Measurements from ENCODE around the gene PKD1.

PKD1 gene

DNA sequence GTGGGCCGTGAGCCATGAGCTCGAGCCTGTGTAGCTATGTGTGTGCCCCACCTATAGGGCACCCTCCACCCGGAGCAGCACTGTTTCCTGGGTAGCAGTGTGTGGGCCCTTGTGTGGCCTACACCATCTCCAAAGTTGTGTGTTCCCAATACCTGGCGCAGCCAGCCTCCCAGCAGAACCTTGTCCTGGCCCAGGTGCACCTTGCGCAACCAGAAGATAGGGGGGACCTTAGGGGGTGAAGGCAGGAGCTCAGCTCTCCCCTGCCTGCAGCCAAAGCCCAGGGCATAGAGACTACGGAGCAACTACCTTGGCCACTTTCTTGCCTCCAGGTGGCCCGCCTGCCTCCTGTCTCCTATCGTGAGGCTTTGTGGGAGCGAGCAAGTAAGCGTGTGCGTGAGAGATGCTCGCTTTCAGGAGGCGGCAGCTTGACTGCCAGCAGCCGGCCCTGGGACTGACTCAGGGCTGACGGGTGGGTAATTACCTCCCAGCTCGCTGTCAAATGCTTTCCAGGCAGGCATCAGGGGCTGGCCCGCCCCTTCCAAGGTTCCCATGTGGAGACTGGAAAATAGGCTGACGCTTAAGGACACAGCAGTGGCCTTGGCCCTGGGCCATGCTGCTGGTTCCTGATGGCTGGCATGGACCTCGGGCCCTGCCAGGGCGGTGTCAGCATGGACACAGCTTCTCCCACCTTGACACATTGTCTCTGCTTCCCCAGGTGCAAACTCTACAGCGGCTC lies 38.9 kb upstream of the PKD1 start:
- peaks cover 16% of the 10 kb centered on the region for H3K36me3 Mint-ChIP-seq (ENCODE audit: low read depth)
- H3K27ac Mint-ChIP-seq: no peak overlapping the region
- no peaks in the 10 kb centered on the region for H3K4me1 Mint-ChIP-seq (ENCODE audit: low read depth)
- H3K9me3 Mint-ChIP-seq: no peaks in the 10 kb centered on the region
- no peak overlapping the region for H3K4me3 Mint-ChIP-seq
- H3K27me3 Mint-ChIP-seq: no peaks in the 10 kb centered on the region

DNA sequence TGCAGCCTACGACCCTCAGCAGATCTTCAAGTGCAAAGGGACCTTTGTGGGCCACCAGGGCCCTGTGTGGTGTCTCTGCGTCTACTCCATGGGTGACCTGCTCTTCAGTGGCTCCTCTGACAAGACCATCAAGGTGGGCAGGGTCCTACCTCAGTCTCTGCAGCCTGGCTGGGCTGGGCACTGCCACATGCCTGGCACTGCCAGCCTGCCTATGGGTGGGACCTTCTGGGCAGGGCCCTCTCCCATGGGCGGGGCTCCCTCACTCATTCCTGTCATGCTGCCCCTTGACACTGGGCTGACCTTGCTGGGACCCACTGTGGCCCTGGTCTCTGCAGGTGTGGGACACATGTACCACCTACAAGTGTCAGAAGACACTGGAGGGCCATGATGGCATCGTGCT lies 38.2 kb upstream of the PKD1 start:
- no peak overlapping the region for H3K4me3 Mint-ChIP-seq
- H3K4me1 Mint-ChIP-seq (ENCODE audit: low read depth): no peaks in the 10 kb centered on the region
- H3K9me3 Mint-ChIP-seq: no peaks in the 10 kb centered on the region
- no peak overlapping the region for H3K27ac Mint-ChIP-seq
- no peaks in the 10 kb centered on the region for H3K27me3 Mint-ChIP-seq
- H3K36me3 Mint-ChIP-seq (ENCODE audit: low read depth): peaks cover 16% of the 10 kb centered on the region

DNA sequence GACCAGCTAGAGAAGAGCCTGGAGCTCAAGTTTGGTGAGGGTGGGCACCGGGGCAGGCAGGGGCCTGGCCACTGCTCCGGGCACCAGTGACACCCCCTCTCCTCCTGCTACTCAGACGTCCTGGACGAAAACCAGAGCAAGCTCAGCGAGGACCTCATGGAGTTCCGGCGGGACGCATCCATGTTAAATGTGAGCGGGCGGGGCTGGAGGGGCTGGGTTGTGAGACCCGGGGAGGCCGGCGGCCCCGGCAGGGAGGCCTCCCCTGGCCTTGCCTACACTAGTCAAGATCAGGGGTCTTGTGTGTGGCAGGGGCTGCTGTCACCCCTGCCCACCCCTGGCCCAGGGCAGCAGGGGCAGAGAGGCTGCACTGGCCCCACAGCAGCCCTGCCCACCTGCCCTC lies 37.7 kb upstream of the PKD1 start:
- no peaks in the 10 kb centered on the region for H3K4me1 Mint-ChIP-seq (ENCODE audit: low read depth)

DNA sequence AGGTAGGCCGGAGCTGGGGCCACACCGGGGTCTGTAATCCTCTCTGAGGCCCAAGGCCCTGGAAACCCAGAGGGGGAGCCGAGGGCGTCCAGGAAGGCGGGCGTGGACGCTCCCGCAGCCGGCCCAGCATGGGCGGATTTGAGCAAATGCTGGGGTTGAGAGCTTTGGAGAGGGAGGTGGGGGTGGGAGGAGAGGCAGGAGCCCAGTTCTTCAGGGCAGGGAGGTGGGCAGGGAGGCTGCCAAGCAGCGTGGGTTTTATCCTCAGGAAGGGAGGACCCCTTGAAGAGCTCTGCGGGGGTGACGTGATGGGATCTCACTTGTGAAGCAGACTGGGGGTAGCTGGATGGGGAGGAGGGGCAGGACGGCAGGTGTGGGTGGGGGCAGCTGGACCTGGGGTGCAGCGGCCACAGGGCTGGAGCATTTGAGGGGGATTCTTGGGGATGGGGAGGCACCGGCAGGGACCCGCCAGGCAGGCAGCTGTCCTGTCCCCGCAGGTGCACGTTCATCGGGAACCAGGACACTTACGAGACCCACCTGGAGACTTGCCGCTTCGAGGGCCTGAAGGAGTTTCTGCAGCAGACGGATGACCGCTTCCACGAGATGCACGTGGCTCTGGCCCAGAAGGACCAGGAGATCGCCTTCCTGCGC lies 37.1 kb upstream of the PKD1 start:
- no peaks in the 10 kb centered on the region for H3K9me3 Mint-ChIP-seq
- no peaks in the 10 kb centered on the region for H3K27me3 Mint-ChIP-seq
- H3K27ac Mint-ChIP-seq: no peak overlapping the region
- no peaks in the 10 kb centered on the region for H3K4me1 Mint-ChIP-seq (ENCODE audit: low read depth)
- peaks cover 16% of the 10 kb centered on the region for H3K36me3 Mint-ChIP-seq (ENCODE audit: low read depth)
- no peak overlapping the region for H3K4me3 Mint-ChIP-seq

More for the DNA sequence above, 37.7 kb upstream of the PKD1 start:
- H3K4me3 Mint-ChIP-seq: no peak overlapping the region
- H3K27ac Mint-ChIP-seq: no peak overlapping the region
- peaks cover 16% of the 10 kb centered on the region for H3K36me3 Mint-ChIP-seq (ENCODE audit: low read depth)
- H3K27me3 Mint-ChIP-seq: no peaks in the 10 kb centered on the region
- no peaks in the 10 kb centered on the region for H3K9me3 Mint-ChIP-seq

DNA sequence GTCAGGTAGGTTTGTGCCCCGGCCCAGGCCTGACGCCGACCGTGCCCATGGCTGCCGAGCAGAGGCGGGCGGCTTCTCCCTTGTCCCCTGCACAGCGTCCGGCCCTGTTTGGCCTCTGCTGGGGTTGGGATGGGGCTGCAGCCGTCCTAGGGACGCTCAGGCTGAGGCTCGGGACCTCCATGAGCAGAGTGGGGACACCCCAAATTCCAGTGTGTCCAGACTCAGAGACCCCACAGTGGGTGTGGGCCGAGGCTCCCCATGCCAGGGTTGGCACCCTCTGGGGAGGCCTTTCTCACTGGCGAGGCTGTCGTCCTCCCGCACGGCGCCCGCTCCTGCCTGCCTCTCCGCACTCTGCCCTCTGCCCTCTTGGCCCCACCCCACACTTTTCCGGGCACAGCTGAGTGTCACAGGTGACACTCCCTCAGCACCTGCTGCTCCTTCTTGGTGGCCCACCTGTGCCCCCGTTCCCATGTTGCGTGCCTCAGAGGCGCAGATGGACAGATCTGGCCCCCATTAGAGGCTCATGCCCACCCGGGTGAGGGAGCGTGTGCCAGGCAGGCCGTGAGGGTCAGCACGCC lies 36.0 kb upstream of the PKD1 start:
- H3K4me3 Mint-ChIP-seq: no peak overlapping the region
- H3K36me3 Mint-ChIP-seq (ENCODE audit: low read depth): peaks cover 16% of the 10 kb centered on the region
- no peak overlapping the region for H3K27ac Mint-ChIP-seq
- H3K4me1 Mint-ChIP-seq (ENCODE audit: low read depth): no peaks in the 10 kb centered on the region
- H3K9me3 Mint-ChIP-seq: no peaks in the 10 kb centered on the region
- H3K27me3 Mint-ChIP-seq: no peaks in the 10 kb centered on the region

DNA sequence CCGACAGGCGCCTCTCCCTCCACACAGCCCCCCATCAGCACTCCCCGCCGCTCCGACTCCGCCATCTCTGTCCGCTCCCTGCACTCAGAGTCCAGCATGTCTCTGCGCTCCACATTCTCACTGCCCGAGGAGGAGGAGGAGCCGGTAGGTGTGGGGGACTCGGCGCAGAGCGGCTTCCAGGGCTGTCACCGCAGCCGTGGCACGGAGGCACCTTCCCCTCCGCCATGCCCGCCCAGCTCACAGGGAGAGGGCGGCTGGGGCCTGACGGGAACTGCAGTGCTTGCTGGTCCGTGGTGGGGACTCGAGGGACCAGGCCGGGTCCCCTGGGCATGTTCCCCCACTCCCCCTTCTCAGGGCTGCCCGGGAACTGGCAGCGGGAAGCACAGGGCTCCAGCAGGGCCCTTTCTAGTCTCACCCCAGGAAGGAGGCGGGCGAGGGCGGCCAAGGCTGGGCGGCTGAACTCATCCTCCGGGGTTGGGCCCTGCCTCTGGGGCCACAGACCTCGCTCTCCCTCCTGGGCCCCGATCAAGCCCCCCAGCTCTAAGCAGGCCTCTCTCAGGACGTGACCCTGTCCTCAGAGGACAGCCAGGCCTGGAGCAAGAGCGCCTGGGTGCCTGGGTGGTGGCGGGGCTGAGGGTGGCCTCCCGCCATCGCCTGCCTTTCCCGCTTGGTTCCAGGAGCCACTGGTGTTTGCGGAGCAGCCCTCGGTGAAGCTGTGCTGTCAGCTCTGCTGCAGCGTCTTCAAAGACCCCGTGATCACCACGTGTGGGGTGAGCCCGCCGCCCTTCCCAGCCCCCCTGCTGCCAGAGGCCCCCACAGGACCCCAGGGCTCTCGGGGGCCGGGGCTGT lies 35.1 kb upstream of the PKD1 start:
- no peaks in the 10 kb centered on the region for H3K4me1 Mint-ChIP-seq (ENCODE audit: low read depth)
- no peak overlapping the region for H3K4me3 Mint-ChIP-seq
- H3K27me3 Mint-ChIP-seq: no peaks in the 10 kb centered on the region
- no peak overlapping the region for H3K27ac Mint-ChIP-seq
- H3K36me3 Mint-ChIP-seq (ENCODE audit: low read depth): peaks cover 16% of the 10 kb centered on the region
- H3K9me3 Mint-ChIP-seq: no peaks in the 10 kb centered on the region

DNA sequence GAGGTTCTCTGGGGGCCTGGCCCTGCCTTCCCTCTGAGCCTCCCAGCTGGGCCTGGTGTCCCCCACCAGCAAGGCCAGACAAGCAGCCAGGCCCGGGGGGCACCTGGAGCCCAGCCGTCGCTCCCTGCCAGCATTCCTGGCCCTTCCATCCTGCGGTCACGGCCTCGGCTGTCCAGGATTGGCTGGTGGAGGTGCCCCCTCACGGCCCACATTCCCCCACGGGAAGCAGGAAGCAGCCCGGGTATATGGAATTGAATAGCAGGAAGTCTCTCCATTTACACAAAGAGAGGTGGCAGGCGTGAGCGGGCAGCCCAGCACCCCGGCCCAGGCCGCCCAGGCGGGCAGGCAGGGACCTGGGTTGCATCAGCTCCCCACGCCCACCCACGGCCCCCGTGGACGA lies 34.4 kb upstream of the PKD1 start:
- no peak overlapping the region for H3K27ac Mint-ChIP-seq
- H3K27me3 Mint-ChIP-seq: no peaks in the 10 kb centered on the region
- H3K4me1 Mint-ChIP-seq (ENCODE audit: low read depth): no peaks in the 10 kb centered on the region
- no peak overlapping the region for H3K4me3 Mint-ChIP-seq
- H3K36me3 Mint-ChIP-seq (ENCODE audit: low read depth): peaks cover 15% of the 10 kb centered on the region
- no peaks in the 10 kb centered on the region for H3K9me3 Mint-ChIP-seq

DNA sequence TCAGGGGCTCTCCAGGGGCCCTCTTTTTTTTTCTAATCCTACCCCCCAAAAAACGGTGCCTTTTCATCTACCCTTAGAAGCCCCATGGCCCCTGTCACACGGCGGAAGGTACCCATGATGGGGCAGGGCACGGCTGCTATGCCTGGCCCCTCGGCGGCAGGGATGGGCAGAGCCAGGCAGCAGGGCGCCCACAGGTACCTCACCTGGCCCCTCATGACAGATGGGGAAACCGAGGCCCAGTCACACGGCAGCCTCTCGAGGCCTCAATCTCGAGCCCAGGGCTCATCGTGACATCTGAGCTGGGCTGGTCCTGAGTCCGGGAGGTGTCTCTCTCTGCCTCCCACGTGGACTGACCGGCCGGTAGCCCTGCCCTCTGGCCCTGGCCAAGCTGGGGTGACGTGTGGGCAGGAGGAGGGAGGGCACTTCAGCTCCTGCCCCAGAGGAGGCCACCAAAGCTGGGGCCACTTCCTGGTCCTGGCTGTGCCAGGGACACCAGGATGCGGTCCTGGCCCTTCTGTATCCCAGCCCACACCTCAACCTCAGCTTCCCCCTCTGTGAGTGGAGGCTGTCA lies 31.5 kb upstream of the PKD1 start:
- no peaks in the 10 kb centered on the region for H3K9me3 Mint-ChIP-seq
- peaks cover 3% of the 10 kb centered on the region for H3K4me1 Mint-ChIP-seq (ENCODE audit: low read depth)
- no peaks in the 10 kb centered on the region for H3K27me3 Mint-ChIP-seq
- no peak overlapping the region for H3K27ac Mint-ChIP-seq
- peaks cover 6% of the 10 kb centered on the region for H3K36me3 Mint-ChIP-seq (ENCODE audit: low read depth)
- H3K4me3 Mint-ChIP-seq: no peak overlapping the region

DNA sequence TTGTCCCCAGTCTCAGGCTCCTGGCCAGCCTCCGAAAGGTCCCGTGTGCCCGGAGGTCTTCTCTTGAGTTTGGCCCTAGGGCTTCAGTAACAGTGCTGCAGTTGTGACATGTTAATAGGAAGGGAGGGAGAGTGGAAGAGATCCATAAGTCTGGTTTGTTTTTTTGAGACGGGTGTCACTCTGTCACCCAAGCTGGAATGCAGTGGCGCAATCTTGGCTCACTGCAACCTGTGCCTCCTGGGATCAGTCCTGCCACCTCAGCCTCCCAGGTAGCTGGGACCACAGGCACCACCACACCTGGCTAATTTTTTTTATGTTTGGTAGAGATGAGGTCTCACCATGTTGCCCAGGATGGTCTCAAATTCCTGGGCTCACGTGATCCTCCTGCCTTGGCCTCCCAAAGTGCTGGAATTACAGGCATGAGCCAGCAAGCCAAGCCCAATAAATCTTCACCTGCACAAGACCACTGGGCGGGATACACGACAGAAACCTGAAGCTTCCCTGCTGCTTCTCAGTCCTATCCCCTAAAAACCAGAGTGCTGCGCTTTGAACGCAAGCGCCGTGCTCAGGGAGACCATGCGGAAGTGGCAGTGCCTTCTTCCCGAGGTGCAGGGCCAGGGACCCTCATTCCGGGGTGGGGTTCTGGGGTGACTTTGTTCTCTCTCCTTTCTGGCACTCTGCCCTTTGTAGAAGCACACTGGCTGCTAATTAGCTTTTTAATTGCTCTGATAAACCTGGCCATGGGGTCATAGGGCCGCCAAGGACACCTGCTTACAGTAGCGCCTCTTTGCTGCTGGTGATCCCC lies 30.8 kb upstream of the PKD1 start:
- Mint-ChIP-seq H3K27ac (no peak overlapping the region), H3K36me3 (ENCODE audit: low read depth) (peaks cover 6% of the 10 kb centered on the region), H3K4me1 (ENCODE audit: low read depth) (peaks cover 3% of the 10 kb centered on the region), H3K27me3 (no peaks in the 10 kb centered on the region), H3K4me3 (no peak overlapping the region), H3K9me3 (no peaks in the 10 kb centered on the region)

DNA sequence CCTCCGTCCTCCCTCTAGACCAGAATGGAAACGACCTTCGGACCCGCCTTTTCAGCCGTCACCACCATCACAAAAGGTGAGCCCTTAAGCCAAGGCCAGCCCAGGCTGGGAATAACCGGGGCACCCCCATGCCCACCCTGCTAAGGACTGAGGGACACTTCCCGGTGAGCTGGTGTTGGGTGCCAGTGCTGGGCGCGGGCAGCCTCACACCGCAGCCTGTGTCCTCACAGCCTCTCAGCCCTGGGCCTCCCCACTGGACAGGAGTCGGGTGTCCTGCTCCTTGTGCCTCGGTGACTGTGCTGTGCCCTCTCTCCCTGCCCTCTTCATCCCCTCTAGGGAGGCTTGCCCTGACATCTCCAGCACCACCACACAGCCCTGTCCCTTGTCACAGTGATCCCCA lies 30.2 kb upstream of the PKD1 start:
- Mint-ChIP-seq H3K9me3 (no peaks in the 10 kb centered on the region), H3K27me3 (no peaks in the 10 kb centered on the region), H3K4me1 (ENCODE audit: low read depth) (peaks cover 3% of the 10 kb centered on the region), H3K36me3 (ENCODE audit: low read depth) (peaks cover 6% of the 10 kb centered on the region), H3K27ac (no peak overlapping the region), H3K4me3 (no peak overlapping the region)

DNA sequence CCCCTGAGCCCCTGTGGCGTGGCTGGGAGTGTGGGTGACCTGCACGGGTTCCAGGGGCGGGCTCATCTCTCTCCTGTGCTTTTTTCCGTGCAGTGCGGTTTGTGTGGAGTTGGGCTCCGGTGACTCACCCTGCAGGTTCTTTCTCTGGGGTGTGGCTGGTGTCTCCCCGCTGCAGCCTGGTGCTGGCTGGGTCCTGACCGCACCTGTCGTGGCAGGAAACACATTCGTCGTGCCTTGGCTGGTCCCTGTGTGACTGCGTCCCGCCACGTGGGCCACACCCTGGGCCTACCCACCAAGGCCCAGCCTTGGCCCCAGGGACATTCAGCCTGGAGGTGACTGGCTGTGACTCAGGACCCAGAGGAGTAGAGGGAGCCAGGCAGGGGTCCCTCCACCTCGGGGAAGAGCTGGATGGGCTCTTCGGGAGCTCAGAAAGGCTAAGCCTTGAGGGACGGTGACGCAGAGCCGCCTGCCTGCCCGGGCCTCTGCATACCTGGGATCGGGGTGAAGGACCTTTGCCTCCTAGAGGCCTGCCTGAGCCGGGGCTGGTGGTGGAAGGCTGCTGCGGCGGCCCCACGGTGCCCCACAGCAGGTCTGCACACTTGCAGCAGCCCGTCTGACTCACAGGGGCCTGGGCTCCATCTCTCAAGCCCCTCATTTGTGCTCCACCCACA lies 27.6 kb upstream of the PKD1 start:
- H3K4me3 Mint-ChIP-seq: no peak overlapping the region
- peaks cover 6% of the 10 kb centered on the region for H3K36me3 Mint-ChIP-seq (ENCODE audit: low read depth)
- peaks cover 11% of the 10 kb centered on the region for H3K4me1 Mint-ChIP-seq (ENCODE audit: low read depth)
- peak overlapping the region; percentile 82 for H3K27ac Mint-ChIP-seq
- no peaks in the 10 kb centered on the region for H3K27me3 Mint-ChIP-seq
- no peaks in the 10 kb centered on the region for H3K9me3 Mint-ChIP-seq

DNA sequence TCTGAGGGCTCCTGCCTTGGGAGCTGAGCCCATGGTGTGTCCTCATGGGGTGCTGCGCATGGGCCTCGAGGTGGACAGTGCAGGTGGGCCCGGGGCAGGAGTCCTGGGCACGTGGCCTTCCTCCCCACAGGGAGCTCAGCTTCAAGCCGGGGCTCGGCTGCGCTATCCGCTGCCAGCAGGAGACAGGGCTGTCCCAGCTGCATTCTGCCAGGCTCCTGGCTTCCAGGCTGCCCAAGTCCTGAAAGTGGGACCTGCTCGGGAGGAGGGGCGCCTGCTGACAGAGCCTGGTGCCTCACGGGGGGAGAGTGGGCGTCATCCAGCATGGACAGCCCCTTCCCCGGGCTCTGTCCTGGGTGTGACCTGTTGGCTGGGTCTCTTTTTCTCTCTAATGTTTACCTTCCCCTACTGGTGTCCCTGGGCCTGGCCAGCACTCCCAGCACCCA lies 27.0 kb upstream of the PKD1 start:
- Mint-ChIP-seq H3K27ac (no peak overlapping the region), H3K36me3 (ENCODE audit: low read depth) (peaks cover 6% of the 10 kb centered on the region)

DNA sequence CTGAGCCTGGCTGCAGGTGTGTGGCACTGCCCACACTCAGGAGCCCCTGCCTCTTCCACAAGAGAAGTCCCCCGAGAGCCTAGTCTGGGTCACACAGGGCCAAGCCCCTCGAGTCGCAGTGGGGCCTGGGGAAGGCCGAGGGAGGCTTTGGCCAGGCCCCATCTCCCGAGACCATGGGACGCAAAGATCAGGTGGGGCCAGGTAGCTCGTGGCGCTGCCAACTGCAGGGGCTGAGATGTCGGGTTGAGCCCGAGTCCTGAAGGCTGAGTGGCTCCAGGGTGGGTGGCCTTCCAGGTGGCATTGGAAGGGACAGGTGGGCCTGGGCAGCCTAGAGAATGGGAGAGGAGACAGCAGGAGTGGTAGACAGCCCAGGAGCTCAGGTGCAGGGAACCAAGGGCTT lies 26.2 kb upstream of the PKD1 start:
- no peak overlapping the region for H3K4me3 Mint-ChIP-seq

More for the DNA sequence above, 27.0 kb upstream of the PKD1 start:
- Mint-ChIP-seq H3K4me1 (ENCODE audit: low read depth) (peaks cover 16% of the 10 kb centered on the region), H3K4me3 (no peak overlapping the region), H3K27me3 (no peaks in the 10 kb centered on the region), H3K9me3 (no peaks in the 10 kb centered on the region)

More for the DNA sequence above, 26.2 kb upstream of the PKD1 start:
- H3K36me3 Mint-ChIP-seq (ENCODE audit: low read depth): peaks cover 6% of the 10 kb centered on the region
- H3K9me3 Mint-ChIP-seq: no peaks in the 10 kb centered on the region
- H3K27ac Mint-ChIP-seq: no peak overlapping the region
- H3K4me1 Mint-ChIP-seq (ENCODE audit: low read depth): peaks cover 23% of the 10 kb centered on the region
- no peaks in the 10 kb centered on the region for H3K27me3 Mint-ChIP-seq

Measured in stimulated activated naive CD8-positive, alpha-beta T cell treated with anti-CD3 and anti-CD28 coated beads, Interleukin-15, Interleukin-2, amounts not matched to agents 100 ng/mL and 50 ng/mL, for 24 hours (primary cell).